HG03342 (cell line): Measurements from ENCODE around the gene TRIM69.
"Not testable (repeated sequence)": the region's sequence is repeated elsewhere in the genome, so short reads cannot be mapped to it uniquely, and the experiment has no call there.

Experiments used
- ATAC-seq: cut with Tn5 transposase; IDR thresholded peaks from one replicate; pipeline ENCODE4 v1.9.1; 2021; ENCODE audit warnings: mild to moderate bottlenecking, moderate library complexity; ENCODE audit not compliant: unreplicated experiment

Gene TRIM69, protein sequence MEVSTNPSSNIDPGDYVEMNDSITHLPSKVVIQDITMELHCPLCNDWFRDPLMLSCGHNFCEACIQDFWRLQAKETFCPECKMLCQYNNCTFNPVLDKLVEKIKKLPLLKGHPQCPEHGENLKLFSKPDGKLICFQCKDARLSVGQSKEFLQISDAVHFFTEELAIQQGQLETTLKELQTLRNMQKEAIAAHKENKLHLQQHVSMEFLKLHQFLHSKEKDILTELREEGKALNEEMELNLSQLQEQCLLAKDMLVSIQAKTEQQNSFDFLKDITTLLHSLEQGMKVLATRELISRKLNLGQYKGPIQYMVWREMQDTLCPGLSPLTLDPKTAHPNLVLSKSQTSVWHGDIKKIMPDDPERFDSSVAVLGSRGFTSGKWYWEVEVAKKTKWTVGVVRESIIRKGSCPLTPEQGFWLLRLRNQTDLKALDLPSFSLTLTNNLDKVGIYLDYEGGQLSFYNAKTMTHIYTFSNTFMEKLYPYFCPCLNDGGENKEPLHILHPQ

DNA sequence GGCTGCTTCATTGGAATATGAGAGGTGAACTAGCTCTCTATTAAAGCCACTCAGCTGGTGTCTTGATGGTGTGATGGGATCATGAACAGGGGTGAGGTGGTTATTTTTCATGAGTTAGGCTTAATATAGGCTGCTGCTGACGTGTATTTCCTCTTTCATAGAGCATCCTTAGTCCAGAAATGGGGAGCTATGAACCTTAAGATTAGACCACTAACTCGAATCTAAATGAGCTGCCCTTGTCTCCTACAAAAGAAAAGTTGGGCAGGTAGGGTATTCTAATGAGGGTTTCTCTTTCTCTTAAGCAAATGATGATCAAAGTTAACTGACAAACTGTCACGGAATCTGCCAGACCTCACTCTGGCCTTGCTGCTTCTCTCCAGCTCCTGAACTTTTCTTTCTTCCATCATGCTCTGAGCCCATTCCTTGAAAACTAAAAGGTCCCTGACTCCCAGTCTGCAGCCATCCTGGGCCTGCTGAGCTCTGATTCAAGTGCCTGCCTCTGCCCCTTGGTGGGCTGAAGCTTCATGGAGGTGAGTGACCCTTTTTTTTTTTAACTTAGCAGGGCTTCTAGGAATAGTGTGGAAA is at the start of gene TRIM69:
TRIM69 (plus strand) TSS at position 348 of the 585 bp plus-strand sequence; CDS start at position 525, 177 bp downstream.
- ATAC-seq, result no peak

DNA sequence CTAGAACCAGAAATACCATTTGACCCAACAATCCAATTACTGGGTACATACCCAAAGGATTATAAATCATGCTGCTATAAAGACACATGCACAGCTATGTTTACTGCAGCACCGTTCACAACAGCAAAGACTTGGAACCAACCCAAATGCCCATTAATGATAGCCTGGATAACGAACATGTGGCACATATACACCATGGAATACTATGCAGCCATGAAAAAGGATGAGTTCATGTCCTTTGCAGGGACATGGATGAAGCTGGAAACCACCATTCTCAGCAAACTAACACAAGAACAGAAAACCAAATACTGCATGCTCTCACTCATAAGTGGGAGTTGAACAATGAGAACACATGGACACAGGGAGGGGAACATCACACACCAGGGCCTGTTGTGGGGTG is 47.0 kb upstream of the TRIM69 start:
- not testable (repeated sequence) for ATAC-seq

GRCh38 chr15:44690245-44690644 is 46.1 kb upstream of the TRIM69 start:
- ATAC-seq, result not testable (repeated sequence)

DNA sequence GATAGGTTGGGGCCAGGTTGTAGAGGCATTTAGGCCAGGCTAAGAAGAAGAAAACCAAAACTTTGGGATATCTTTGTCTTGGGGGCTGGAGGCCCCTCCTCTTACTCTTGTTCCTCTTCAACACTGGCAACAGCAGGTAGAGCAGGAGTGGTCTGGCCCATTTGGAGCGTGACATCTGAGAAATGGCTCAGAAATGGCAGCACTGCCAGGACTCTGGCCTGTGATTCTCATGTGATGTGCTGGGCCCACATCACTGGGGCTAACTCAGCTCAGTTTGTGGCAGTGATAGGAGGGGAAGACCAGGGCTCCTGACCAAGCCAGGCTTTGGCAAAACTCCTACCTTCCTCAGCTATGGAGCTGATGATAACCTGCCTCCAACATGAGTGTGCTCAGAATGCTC is 43.7 kb upstream of the TRIM69 start:
- no peak for ATAC-seq

- no peak for ATAC-seq
Measured at GRCh38 chr15:44694416-44694815, 41.9 kb upstream of the TRIM69 start.

DNA sequence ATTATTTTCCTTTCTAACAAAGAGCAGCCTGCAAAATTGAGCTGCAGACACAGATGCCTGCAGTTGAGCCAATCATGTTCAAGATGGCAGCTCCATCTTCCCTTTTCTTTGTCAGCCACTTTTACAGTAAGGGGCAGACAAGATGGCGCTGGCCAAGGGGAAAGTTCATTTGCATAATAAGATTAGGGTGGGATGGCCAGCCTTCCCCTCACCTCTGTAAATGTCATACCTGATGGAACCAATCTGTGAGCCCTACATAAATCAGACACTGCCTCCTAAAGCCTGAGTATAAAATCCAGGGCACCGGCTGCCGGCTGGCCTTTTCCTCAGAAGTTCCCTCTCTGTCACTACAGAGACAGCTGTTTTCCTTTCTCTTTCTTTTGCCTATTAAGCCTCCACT is 41.0 kb upstream of the TRIM69 start:
- ATAC-seq, result no peak

DNA sequence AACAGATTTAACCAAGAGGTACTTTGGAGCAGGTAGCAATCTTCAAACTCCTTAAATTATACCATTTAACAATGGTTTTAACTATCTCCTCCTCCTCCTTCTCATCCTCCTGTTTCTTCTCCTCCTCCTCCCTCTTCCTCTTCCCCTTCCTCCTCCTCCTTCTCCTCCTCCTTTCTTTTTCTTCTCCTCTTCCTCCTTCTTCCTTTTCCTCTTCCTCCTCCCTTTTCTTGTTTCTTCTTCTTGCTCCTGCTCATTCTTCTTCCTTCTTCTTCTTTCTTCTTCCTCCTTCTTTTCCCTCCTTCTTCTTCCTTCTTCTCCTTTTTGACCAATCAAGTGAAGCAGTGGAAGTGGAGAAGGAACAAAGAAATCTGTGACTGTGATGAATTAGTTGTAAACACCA is 39.3 kb upstream of the TRIM69 start:
- no peak for ATAC-seq

GRCh38 chr15:44698641-44699040 is 37.7 kb upstream of the TRIM69 start:
- ATAC-seq, result no peak

DNA sequence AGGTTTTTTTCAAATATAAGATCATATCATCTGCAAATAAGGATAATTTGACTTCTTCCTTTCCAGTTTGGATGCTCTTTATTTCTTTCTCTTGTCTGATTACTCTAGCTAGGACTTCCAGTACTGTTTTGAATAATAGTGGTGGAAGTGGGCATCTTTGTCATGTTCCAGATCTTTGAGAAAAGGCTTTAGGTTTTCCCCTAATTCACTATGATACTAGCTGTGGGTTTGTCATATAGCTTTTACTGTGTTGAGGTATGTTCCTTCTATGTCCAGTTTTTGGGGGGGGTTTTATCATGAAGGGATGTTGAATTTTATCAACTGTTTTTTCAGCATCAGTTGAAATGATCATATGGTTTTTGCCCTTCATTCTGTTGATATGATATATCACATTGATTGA is 35.7 kb upstream of the TRIM69 start:
- not testable (repeated sequence) for ATAC-seq

DNA sequence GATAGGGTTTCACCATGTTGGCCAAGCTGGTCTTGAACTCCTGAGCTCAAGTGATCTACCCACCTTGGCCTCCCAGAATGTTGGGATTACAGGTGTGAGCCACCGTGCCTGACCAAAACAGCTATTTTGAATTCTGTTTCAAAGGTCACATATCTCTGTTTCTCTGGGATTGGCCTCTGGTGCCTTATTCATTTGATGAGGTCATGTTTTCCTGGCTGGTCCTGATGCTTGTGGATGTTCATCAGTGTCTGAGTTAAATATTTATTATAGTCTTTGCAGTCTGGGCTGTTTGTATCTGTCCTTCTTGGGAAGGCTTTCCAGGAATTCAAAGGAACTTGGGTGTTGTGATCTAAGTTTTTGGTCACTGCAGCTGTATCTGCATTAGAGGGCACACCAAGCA is 30.3 kb upstream of the TRIM69 start:
- no peak for ATAC-seq

DNA sequence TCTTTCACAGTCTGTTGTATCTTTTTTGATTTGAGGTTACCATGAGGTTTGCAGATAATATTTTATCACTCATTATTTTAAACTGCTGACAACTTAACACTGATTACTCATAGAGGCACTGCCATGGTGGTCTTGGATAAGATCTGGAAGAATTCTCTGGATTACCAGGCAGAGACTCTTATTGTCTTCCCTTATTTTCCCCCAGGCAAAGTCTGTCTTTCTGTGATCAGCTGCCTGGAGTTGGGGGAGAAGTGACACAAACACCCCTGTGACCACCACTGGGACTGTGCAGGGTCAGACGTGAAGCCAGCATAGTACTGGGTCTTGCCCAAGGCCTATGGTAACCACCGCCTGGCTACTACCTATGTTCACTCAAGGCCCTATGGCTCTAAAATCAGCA is 29.9 kb upstream of the TRIM69 start:
- no peak for ATAC-seq

- no peak for ATAC-seq
Measured at GRCh38 chr15:44706946-44707636, 29.2 kb upstream of the TRIM69 start.

GRCh38 chr15:44710236-44711095 is 25.9 kb upstream of the TRIM69 start:
- peak; percentile 28 for ATAC-seq

GRCh38 chr15:44711096-44711742 is 25.1 kb upstream of the TRIM69 start, which contains the start of the genes B2M and PATL2:
B2M (plus strand) TSS chr15:44711517; CDS start chr15:44711547, 30 bp downstream.
PATL2 (minus strand) TSS chr15:44711323; CDS start chr15:44676490, 34,833 bp downstream.
- peak; percentile 72 for ATAC-seq

GRCh38 chr15:44711743-44712345 is 24.5 kb upstream of the TRIM69 start:
- peak; percentile 12 for ATAC-seq

DNA sequence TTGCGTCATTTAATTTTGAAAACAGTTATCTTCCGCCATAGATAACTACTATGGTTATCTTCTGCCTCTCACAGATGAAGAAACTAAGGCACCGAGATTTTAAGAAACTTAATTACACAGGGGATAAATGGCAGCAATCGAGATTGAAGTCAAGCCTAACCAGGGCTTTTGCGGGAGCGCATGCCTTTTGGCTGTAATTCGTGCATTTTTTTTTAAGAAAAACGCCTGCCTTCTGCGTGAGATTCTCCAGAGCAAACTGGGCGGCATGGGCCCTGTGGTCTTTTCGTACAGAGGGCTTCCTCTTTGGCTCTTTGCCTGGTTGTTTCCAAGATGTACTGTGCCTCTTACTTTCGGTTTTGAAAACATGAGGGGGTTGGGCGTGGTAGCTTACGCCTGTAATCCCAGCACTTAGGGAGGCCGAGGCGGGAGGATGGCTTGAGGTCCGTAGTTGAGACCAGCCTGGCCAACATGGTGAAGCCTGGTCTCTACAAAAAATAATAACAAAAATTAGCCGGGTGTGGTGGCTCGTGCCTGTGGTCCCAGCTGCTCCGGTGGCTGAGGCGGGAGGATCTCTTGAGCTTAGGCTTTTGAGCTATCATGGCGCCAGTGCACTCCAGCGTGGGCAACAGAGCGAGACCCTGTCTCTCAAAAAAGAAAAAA is 23.9 kb upstream of the TRIM69 start:
- ATAC-seq, result no peak

DNA sequence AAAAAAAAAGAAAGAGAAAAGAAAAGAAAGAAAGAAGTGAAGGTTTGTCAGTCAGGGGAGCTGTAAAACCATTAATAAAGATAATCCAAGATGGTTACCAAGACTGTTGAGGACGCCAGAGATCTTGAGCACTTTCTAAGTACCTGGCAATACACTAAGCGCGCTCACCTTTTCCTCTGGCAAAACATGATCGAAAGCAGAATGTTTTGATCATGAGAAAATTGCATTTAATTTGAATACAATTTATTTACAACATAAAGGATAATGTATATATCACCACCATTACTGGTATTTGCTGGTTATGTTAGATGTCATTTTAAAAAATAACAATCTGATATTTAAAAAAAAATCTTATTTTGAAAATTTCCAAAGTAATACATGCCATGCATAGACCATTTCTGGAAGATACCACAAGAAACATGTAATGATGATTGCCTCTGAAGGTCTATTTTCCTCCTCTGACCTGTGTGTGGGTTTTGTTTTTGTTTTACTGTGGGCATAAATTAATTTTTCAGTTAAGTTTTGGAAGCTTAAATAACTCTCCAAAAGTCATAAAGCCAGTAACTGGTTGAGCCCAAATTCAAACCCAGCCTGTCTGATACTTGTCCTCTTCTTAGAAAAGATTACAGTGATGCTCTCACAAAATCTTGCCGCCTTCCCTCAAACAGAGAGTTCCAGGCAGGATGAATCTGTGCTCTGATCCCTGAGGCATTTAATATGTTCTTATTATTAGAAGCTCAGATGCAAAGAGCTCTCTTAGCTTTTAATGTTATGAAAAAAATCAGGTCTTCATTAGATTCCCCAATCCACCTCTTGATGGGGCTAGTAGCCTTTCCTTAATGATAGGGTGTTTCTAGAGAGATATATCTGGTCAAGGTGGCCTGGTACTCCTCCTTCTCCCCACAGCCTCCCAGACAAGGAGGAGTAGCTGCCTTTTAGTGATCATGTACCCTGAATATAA is 23.0 kb upstream of the TRIM69 start:
- ATAC-seq, result no peak
